HPDE6-E6E7 (cell line): ENCODE data around the gene TP53I3.
A peak's percentile ranks its signal among the peaks of the same experiment; 100 is the strongest.
"Not testable (repeated sequence)": the region's sequence is repeated elsewhere in the genome, so short reads cannot be mapped to it uniquely, and the experiment has no call there.

Experiments used
- DNase-seq: peaks from one replicate; pipeline ENCODE4 v3.0.0; 2011; ENCODE audit warnings: missing footprints; ENCODE audit errors: extremely low spot score

The TP53I3 gene

DNA sequence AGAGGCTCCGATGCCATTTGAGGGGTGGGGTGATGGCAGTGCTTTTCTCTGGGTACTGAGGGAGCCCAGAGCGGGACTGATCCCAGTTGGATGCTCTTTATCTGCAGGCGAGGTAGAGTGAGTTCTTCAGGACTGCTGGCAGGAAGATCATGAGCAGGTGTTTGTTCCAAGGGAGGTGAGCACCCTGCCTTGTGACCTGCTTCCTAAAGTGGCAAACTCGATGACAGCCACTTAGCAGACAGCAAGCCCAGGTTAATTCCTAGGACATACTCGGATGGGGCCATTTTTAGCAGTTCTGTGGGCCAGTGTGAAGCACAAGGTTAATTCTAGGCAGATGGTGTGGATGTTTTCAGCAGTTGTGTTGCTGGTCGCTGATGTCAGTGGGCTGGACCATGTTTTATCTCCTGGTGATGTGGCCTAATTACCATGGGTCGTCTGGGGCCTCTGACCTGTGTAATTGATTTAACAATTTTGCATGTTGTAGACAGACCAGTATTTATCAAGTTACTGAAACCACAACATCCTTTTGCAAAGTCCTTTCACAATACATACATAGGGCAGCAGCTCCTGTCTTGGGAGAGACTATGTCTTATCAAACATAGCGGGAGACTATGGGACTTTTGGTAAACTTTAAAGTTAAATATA is 30.1 kb downstream of the TP53I3 start:
- no peak for DNase-seq

- no peak for DNase-seq
Measured at GRCh38 chr2:24052951-24053350, 31.7 kb downstream of the TP53I3 start.

DNA sequence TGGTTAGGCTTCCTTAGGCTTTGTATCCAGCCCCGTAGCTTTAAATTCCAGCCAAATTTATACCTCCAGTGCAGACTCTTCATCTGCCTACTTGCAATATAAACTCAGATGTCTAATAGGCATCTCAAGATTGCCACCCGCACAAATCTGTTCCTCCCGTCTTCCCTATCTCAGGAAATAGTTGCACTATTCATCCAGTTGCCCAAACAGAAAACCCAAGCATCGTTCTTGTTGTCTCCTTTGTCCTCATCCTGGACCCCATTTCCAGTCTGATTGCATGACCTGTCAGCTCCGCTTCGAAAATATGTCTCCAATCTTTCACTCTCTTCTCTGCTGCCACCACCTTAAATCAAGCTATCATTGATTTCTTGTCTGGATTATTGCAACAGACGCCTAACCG is 32.8 kb downstream of the TP53I3 start:
- no peak for DNase-seq

DNA sequence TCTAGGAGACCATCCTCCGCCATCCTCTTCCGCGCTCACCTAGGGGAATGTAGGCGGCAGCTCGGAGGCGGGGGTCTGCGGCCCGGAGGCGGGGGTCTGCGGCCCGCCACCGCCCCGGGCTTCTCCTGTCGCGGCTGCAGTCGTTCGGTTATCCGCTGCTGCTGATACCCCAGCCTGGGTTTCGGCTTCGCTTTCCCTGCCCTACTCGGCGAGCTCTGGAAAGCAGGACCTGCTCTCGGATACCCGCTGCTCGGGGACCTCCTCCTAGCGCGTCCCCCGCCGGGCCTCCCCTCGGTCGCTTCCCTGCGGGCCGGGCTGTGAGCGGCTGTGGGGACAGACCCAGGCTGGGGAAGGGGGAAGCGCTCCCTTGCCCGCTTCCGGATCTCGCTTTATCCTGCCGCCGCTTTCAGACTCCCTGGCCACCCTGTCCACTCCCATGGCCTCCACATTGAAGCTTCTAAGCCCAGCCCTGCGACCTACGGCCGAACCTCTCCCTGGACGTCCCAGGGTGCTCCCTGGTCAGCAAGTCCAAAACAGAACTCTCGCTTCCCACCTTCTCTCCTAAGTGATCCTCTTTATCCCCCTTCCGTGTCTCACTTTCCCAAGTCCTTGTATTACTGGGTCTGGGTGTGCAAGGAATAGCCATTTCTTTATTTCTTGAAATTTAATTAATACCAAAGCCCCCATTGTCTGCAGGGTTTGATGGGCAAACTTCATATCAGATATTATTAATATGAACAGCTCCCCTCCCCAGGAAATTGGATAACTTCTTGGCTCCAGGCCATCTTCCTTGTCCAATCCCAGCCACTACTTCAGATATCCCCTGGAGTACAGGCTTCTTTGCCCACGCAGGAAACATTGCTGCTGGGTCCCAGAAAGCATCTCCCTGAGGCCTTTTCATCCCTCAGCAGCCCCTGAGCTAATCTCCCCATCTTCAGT is 34.3 kb downstream of the TP53I3 start:
- DNase-seq = no peak

- DNase-seq = peak; percentile 26
Measured at GRCh38 chr2:24049485-24050021, 35.1 kb downstream of the TP53I3 start, which contains the start of gene FKBP1B. Gene FKBP1B, plus strand, starts transcription at chr2:24049741. Its CDS starts 109 bp downstream, at chr2:24049850.

DNA sequence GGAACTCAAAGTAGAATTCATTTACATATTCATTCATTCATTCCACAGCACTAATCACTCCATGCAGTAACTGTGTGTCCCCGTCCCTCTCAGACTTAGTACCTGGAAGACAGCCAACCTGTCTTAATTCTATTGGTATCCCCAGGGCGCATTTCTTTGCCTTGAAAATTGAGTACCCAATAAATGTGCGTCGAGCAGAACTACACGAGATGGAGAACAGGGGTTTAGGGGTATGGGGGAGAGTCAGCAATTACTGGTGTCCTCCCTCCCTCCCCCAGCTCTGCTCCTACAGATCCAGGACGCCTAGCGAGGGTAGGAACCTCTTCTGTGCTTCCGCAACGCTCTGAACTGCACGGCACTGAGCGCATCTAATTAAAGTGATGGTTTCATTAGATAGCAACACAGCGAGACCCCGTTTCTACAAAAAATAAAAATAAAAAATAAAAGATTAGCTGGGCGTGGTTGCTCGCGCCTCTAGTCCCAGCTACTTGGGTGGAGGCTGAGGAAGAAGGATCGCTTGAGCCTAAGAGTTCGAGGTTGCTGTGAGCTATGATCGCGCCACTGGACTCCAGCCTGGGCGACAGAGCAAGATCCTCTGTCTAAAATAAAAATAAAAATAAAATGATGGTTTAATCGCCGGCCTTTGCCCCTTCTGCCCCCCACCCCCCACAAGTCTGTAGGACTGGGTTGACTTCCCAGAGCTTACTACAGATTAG is 35.7 kb downstream of the TP53I3 start:
- no peak for DNase-seq

DNA sequence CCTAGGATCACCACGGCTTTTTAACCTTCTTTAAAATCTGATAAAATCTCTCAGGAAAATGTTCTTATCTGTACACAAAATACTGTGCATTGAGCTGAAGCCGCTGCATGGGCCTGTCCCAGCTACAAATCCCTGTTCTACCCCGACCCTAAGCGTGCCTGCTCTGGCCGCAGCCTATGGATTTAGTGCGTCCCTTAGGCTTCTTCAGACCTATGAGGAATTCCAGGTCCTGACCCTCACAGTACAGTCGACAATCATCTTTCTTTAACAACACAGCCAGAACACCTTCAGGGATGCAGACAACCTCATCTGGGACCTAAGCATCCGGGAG is 37.0 kb downstream of the TP53I3 start:
- DNase-seq = no peak

- DNase-seq = peak; percentile 94
Measured at GRCh38 chr2:24046930-24047702, 37.5 kb downstream of the TP53I3 start, which contains the start of gene WDCP. Gene WDCP, minus strand, starts transcription at chr2:24047391. Its CDS starts 7,897 bp downstream, at chr2:24039494.

DNA sequence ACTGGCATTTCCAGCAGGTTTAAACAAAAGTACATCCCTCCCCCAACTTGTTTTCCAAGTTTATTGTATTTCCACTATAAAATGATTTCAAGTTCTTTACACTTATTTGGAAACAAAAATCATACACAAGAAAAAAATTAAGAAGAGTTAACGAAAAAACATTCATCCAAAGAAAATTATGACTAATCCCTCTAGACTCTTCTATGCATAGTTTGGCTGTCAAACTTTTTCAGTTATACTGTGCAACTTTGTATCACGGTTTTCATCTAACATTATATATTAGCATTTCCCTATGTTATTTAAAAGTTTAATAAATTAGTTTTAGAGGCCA is 38.1 kb downstream of the TP53I3 start:
- DNase-seq = no peak

DNA sequence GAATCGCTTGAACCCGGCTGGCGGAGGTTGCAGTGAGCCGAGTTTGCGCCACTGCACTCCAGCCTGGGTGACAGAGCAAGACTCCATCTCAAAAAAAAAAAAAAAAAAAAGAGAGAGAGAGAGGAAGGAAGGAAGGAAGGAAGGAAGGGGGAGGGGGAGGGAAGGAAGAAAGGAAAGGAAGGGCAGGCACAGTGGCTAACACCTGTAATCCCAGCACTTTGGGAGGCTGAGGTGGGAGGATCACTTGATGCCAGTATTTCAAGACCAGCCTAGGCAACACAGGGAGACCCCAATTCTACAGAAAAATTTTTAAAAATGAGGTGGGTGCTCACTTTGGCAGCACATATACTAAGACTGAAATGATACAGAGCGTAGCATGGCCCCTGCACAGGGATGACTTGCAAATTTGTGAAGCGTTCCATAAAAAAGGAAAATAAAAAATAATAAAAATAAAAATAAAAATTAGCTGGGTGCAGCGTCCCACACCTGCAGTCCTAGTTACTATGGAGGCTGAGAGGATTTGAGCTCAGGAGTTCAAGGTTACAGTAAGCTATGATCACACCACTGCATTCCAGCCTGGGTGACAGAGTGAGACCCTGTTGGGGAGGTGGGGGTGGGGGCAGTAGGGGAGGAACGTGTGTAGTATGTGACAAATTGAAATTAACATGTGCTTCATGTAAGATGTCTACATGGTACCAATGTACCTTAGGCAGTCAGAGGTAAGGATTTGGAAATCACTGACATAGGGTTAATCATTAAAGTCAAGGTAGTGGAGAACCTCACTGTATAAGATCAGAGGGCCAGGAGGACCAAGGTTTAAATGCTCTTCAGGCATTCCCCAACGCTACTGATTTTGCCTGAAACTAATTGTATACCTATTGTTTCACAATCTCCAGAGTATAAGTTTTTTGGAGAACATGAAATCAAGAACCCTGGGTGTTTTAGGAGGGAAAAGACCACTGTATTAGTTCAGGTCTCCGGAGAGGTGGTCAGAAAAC is 38.8 kb downstream of the TP53I3 start:
- DNase-seq = no peak

GRCh38 chr2:24043133-24043532 is 41.5 kb downstream of the TP53I3 start:
- not testable (repeated sequence) for DNase-seq

DNA sequence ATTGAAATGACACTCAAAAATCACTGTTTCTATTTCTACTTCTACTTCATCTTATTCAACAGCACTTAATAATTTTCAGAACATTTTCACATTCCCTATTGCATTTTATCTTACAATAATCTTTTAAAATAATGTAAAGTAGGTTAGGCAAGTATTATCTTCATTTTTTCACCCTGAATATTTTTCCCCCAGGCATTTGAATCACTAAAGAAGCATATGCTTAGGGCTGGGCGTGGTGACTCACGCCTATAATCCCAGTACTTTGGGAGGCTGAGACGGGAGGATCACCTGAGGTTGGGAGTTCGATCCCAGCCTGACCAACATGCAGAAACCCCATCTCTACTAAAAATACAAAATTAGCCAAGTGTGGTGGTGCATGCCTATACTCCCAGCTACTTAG is 44.1 kb downstream of the TP53I3 start:
- DNase-seq = no peak

GRCh38 chr2:24038786-24039499 is 45.7 kb downstream of the TP53I3 start:
- no peak for DNase-seq
